Lower leg skin (tissue), 3 donors: ENCODE data around the gene PACS2.
"Not testable (repeated sequence)": the region's sequence is repeated elsewhere in the genome, so short reads cannot be mapped to it uniquely, and the experiment has no call there.

Experiments
- CTCF ChIP-seq, 3 donors: fragments of 450-650 bp; IDR thresholded peaks; one replicate each; pipeline ENCODE4 v1.5.1; 2016; ENCODE audit warnings: antibody characterized with exemption in 3 of 3, mild to moderate bottlenecking in 3 of 3, moderate library complexity in 2 of 3
- POLR2A ChIP-seq, 2 donors: fragments of 450-650 bp; IDR thresholded peaks; one replicate each; pipeline ENCODE4 v1.6.1; 2016 to 2017; ENCODE audit warnings: antibody characterized with exemption in 2 of 2, mild to moderate bottlenecking in 1 of 2, moderate library complexity in 1 of 2

GRCh38 chr14:105301915-105302249, 12.7 kb upstream of the PACS2 start:
- TF ChIP-seq CTCF, POLR2A (IDR thresholded peaks at IDR 0.05): not testable (repeated sequence)
